Measurements from ENCODE around the gene SLC1A4.
"Not testable (repeated sequence)": the region's sequence is repeated elsewhere in the genome, so short reads cannot be mapped to it uniquely, and the experiment has no call there.

Gene SLC1A4

DNA sequence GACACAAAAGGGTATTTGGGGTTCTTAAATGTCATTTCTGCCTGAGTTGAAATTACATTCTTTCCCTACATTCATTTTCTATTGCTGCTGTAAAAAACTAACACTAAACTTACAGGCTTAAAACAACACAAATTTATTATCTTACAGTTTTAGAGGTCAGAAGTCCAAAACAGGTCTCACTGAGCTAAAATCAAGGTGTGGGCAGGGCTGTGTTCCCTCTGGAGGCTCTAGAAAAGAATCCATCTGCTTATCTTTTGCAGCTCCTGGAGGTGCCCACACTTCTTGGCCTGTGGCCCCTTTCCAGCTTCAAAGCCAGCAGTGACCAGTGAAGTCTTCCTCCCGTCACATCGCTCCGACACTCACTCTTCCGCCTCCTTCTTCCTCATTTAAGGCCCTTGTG is 23.2 kb upstream of the SLC1A4 start:
- DNase-seq (ENCODE audit: low spot score), result no peak

DNA sequence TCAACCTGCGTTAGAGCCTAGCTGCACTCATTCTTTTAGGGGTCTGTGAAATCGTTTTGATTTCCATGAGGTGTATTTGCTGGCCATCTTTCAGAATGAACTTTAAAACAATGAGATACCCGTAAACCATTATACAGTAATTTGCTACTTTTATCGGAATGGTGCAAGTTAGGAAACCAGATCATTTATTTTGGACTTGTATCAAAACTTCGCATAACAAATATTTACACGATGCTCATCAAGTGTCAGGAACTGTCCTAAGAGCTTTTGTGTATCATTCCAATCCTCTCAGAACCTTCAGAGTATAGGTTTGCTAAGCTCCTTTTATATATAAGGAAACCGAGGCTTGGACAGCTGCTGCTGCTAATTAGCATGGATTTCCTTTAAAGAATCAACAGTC is 22.4 kb upstream of the SLC1A4 start:
- DNase-seq (ENCODE audit: low spot score), result no peak

DNA sequence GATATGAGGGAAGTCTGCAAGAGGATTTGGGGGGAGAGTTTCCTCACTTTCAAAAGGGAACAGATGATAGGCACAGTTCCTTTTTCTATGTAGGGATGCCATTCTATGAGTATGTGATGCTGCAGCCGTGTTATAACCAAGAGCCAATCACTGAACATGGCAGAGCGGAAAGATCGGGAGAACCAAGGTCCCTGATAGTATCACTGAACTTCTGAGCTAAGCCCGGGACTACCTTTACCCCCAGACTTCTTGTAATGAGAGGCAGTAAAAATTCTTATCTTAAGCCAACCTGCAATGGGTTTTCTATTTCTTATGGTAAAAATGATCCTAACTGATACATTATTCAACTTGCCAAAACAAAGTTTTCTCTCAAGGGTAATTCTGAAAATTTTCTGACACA is 21.6 kb upstream of the SLC1A4 start:
- DNase-seq (ENCODE audit: low spot score), result no peak

DNA sequence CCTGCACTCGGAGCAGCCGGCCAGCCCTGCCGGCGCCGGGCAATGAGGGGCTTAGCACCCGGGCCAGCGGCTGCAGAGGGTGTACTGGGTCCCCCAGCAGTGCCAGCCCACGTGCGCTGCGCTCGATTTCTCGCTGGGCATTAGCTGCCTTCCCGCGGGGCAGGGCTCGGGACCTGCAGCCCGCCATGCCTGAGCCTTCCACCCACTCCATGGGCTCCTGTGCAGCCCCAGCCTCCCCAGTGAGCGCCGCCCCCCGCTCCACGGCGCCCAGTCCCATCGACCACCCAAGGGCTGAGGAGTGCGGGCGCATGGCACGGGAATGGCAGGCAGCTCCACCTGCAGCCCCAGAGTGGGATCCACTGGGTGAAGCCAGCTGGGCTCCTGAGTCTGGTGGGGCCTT is 20.1 kb upstream of the SLC1A4 start:
- not testable (repeated sequence) for DNase-seq (ENCODE audit: low spot score)

DNA sequence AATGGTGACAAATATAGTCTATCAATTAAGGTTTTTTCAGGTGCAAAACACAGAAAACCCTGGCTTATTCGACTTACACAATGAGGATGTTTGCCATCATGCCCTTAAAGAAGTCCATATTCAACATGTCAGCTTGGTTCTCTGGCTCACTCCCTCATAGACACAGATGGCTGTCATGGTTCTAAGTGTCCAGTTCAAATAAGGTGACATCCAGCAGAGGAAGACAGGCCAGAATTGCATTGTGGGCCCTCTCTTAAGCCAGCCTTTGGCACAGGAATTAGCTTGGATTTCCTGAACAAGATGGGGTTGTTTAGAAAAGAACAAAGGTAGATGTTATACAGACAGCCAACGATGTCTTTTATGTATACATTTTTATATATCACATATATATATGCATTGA is 18.7 kb upstream of the SLC1A4 start:
- DNase-seq (ENCODE audit: low spot score), result no peak

DNA sequence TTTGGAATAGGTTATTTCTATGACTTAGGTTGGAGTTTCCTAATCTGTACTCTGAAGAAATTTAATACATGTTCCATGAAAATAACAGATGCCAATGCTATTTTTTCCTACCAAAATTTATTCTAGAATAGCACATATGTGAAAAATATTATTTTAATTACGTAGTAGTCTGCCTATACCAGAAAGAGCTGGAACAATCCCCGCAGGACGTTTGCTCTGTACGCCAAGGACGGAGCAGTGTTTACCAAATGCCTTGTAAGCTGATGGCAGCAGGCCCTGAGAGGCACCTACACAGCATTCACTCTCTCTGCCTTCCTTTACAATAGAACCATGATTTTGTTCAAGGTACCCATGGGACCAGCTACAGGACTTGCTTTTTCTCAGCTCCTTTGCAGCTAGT is 16.8 kb upstream of the SLC1A4 start:
- no peak for DNase-seq (ENCODE audit: low spot score)

DNA sequence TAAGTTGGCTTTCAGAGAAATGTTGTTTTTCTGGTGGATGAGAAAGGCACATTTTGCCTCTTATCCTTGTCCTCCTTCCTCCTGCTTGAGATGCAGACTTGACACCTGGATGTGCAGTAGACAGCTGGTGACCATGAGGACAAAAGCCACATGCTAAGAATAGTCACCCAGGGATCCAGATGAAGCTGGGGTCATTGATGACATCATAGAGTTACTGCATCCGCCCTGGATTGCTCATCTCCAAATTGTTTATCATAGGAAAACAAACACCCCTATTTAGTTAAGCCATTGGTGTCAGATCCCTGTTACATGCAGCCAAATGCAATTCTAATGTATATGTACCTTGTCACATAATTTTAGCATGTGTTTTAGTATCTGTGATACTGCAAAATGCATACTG is 16.3 kb upstream of the SLC1A4 start:
- DNase-seq (ENCODE audit: low spot score), result no peak

DNA sequence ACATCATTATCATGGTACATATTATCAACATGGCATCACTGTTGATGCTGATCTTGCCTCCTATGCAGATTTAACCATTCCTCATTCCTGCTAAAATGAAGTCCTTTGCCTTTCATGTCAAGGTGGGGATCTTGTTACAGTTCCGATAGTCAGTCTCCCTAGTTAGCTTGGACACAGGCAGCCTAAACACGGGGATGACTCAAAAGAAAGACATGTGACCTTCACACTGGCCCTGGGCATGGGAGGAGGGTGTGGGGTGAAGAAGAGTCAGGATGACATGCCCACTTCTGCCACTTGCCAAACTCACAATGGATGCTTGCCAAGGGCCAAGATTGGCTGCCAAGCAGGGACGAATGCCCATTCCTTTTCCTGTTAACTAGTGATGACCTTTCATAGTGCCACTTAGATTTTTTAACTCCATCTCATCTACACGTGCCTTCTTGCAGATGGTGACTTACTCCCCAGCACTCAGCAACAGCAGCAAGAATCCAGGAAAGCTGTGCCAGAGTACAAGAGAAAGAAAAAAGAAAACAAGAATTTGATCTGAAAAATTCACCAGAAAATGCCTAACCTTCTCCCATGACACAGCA is 13.9 kb upstream of the SLC1A4 start:
- DNase-seq (ENCODE audit: low spot score), result no peak

DNA sequence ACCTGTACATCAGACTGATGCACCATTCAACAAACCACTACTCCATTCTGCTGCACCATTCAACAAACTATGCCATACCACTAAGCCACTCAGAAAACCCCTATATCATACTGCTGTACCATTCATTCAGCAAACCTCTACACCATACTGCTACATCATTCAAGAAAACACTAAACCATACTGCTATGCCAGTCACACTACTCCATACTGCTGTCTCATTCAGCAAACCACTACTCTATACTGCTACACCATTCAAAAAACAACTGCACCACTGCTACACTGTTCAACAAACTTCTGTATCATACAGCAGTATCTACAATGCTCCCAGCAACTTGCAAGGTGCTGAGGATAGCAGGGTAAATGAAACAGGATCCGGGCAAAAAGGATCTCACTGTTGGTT is 12.9 kb upstream of the SLC1A4 start:
- DNase-seq (ENCODE audit: low spot score), result no peak

DNA sequence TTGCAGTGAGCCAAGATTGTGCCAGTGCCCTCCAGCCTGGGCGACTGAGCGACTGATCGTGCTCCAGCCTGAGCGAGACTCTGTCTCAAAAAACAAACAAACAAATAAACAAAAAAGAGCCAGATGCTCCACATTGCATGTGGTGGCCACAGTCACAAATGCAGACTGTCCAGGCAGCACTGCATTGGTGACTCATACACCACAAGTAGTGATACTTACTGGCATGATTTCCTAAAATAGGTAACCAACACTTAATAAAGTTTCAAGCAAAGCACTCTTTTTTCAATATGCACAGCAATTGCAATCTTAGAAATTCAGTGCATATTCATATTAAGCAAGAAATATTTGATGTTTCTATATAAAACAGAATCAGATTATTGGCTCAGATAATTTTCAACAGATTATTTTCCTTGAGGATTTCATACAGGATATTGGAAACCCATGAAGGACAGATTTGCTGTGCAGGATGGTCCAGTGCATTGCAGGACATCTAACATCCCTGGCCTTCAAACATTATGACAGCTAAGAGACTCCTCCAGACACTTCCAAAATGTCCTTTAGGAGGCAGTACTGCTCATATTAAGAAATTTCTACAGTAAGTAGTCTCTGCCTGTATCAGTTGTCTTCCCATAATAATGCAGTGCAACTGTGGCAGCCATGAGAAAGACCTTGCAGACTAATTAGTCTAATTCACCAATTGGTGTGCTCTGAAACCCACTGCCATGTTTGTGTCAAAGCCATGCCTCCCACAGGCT is 10.5 kb upstream of the SLC1A4 start:
- DNase-seq (ENCODE audit: low spot score), result no peak

DNA sequence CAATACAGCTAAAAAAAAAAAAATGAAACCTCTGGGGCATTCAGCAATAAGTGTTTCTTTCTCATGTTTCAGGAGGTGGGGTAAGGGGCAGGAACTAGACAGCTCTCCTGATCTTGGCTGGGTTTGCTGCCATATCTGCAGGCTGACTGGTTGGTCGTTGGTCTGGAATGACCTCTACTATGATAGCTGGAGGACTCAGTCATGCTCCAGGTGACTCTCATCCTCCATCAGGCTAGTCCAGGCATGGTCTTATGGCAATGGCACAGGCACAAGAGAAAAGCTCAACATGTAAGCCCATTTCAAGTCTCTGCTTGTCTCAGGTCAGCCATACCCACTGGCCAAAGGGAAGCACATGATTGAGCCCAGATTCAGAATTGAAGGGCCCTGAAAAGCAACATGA is 9.5 kb upstream of the SLC1A4 start:
- no peak for DNase-seq (ENCODE audit: low spot score)

DNA sequence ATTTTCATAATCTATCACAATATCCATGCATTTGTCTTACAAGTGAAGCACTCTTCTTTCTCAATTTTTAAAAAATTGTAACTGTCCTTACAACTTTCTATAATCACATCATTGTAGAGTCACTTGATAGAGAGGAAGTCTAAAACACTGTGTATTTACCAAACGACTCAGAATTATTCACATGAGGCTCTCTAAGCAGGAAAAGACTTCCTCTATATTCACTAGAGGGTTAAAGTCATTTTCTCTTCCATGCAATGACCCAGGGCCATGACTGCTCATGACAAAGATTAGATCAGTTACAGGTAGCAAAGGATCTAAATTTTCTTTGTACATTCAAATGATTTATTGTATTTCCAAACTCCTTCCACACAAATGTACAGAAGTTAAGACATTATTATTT is 9.0 kb upstream of the SLC1A4 start:
- DNase-seq (ENCODE audit: low spot score), result no peak

DNA sequence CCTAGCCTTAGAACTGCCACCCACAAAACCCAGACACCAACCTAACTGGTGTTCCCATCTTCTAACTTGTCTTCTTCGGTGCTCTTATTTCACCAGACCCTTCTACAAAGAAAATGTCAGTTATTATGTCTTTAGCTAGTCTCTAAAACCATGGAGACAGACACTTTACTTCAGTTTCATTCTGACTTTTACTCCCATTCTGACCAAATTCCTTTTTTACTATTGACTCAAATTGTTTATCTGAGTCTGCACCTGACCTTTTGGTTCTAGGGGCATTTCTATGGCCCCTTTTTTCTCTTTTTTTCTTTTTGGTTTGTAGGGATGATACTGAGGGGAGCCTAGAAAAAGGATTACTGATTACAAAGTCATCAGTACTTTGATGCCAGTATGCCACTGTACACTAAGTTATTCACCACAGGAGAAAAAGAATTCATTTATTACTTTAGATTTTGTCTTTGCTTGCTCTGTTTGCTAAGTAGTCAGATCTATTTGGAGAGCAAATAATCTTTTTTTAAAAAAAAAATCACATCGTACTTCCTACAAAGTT is 6.8 kb upstream of the SLC1A4 start:
- no peak for DNase-seq (ENCODE audit: low spot score)

DNA sequence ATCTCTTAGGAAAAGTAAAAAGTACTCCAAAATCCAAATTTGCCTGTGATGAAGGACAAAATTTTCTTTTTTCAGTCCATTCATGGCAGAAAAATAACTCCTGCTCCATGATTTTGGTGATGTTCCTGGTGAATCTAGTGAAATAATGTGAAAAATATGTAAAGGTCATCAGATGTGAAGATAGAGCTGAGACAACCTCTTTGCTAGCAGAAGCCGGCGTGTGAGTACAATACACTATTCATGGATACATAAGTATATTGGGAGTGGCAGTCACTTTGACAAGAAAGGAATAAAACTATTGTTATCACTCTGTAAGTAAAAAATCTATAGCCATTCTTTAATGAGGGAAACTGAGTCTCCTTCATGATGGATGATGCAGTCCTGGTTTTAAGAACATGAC is 6.3 kb upstream of the SLC1A4 start:
- no peak for DNase-seq (ENCODE audit: low spot score)

DNA sequence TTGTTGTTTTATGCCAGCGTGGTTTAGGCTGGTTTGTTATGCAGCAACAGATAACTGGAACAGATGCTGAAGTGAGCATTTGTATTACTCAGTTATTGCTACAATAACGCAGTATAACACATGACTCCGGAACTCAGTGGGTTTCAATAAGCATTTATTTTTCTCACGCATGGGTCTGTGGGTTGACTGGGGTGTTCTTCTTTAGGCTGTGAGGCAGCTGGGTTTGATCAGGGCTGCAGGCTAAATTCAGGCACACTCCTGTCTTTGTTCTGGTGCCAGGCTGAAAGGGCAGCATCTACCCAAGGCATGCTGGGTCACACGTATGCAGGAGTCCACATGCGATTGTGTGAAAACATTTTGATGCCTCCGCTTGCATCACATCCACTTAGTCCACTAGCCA is 3.8 kb upstream of the SLC1A4 start:
- no peak for DNase-seq (ENCODE audit: low spot score)

DNA sequence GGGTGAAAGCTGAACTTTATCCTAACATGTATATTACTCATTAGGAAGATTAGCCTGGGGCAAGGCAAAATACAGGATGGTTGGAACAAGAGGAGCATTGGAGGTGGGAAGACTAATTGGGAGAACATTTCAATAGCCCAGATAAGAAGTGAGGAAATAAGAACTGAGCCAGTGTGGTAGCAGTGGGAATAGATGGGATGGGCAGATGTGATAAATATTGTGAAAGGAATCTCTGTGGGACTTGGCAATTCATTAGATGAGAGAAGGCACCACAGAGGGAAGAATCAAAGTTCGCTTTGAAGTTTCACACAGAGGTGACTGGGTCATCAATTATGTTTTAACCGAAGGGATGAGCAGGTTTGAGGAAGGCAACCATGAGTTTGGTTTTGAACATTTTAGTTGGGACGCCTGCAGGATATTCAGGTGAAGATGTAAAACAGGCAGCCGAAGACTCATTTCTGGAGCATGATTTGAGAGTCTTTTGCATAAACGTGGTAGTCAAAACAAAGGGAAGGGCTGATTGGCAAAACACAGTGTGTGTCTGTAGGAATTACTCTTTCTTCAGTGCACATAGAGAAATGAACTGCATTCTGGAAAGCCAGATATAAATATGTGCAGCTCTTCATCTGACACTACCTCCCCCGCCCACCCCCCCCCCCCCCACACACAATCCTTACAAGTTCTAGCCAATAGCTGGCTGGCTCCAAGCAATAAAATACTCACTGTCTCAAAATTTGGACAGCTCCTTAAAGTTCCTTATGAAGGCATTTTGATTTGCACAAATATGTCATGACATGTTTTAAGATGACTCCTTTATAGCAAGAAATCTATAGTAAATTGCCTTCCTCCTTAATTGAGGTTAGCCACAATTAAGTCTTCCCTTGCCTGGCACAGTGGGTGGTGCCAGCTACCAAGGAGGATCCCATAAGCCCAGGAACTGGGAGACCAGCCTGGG is 1.9 kb upstream of the SLC1A4 start:
- peak; percentile 19 for DNase-seq (ENCODE audit: low spot score)

DNA sequence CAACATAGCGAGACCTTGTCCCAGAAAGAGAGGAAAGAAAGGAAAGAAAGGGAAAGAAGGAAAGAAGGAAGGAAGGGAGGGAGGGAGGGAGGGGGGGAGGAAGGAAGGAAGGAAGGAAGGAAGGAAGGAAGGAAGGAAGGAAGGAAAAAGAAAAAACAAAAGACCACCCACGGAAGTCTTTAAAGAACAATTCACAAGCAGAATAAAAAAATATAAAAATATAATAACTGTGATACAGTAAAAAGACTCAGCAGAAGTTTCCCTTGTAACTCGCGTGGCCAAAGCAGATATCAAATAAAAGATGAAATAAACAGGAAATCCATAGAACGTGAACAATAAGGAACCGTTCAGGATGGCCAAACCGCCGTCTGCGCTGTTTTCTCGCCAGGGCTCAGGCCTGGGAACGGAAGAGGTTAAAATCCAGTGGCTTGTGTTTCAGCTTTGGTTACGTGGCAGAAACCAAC is 1.2 kb upstream of the SLC1A4 start:
- peak; percentile 70 for DNase-seq (ENCODE audit: low spot score)

DNA sequence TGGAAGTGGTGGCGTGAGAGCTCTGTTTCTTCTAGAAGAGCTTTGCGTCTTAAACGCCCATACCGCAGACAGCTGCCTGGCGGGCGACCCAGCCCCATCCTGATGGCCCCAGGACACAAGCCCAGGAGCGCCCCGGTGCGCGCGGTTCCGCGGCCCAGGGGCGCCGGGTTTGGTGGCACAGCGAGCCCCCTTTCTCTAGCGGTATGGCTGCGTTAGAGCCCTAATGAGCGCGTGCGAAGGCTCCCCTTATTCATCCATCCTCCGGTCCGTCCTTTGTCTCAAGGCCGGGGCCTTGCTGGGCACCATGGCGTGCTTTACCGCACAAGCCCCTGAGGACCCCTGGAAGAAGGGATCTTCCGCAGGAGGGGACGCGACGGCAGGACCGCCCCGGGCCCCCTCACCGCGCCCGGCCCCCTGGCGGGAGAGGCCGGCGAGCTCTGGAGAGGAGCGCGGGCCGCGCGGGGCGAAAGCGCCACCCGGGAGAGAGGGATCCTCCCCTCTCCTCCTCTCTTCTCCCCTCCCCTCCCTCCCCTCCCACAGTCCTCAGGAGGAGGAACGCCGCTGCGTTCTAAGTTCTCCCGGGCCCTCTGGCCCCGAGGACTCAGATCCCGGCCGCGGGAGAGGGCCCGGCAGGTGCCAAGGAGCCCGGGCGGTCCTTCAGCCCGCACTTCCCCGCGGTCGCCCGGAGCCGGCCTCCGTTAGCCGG is 626 bp upstream of the SLC1A4 start:
- no peak for DNase-seq (ENCODE audit: low spot score)

DNA sequence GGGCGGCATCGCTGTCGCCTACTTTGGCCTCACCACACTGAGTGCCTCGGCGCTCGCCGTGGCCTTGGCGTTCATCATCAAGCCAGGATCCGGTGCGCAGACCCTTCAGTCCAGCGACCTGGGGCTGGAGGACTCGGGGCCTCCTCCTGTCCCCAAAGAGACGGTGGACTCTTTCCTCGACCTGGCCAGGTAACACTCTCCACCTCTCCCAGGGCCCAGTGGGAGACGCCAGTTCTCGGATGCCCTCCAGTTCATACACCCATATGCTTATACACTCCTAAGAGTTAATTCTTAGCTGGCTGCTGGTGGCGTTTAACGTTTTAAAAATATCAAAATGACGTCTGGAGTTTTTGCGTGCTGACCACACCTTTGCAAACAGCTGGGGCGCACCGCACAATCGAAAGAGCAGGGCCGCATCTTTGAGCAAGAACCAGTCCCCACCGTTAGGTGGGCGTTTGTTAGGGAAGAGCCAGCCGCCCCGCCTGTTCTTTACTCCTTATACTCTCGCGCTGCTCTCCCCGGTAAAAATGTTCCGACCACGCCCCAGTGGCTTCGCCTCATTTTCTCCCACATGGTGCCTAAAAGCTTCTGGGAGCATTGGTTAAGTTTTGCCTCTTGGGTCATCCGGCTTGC is 899 bp downstream of the SLC1A4 start:
- DNase-seq (ENCODE audit: low spot score), result no peak

DNA sequence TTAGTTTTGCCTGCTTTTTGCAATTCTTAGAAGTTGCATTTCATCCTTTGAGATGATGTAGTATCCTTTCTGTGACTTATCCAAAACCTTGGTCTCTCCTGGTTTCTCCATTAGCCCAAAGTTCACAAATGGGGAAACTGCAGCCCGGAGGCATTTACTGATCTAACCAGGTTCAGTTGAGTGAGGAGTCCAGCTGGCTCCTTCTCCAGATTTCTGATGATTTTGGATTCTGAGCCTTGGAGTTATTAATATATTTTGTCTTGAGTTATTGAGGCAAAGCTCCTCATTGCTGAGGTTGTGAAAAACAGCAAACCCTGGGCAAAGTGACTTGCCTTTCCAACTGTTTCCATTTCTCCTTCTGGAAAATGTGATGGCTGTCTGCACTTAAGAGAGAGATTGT is 1.7 kb downstream of the SLC1A4 start:
- DNase-seq (ENCODE audit: low spot score), result no peak

DNA sequence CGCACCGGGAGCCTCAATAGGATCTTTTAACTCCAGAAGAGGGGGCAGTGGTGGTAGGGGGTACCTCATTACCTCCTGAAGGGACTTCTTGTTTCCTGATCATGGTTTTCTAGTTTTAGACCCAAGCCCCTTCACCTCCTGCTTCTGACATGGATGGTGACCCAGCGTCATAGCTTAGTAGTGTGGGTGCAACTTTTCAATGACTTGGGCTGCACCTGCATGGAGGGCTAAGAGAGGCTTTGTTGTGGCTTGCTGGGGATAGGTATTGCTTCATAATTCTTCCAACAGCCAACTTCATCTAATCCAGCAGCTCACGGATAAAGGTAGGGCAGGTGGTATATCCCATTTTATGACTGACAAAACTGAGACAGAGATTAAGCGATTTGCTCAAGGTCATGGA is 3.0 kb downstream of the SLC1A4 start:
- DNase-seq (ENCODE audit: low spot score), result no peak

DNA sequence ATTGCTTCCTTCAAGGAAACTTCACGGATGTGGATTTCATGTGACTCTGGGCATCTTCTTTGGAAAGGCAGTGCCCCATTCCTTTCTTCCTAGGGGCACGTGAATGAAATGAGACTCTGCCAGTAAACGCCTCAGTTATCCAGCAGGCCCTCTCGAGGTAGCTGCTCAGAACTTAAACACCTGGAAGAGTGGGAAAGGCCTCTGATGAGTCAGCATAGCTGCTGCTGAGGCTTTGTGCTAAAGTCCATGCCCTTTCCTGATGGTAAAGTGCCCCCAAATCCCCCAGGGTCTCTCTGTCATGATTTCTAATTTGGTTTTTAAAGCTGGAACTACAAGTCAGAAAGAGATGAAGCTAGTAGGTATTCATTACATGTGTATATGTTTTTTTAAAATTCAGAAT is 3.8 kb downstream of the SLC1A4 start:
- DNase-seq (ENCODE audit: low spot score), result no peak
